GM10248 (cell line): ENCODE results near the gene SLC17A5.
"Not testable (repeated sequence)": the region's sequence is repeated elsewhere in the genome, so short reads cannot be mapped to it uniquely, and the experiment has no call there.

Experiments
- CTCF ChIA-PET: fragments of 300-600 bp; sonication (Branson Sonifier 250); formaldehyde crosslinking; extraction: SDS; loops from one replicate; lab custom pipeline; 2021; ENCODE audit warnings: antibody characterized with exemption; lab: Yijun Ruan, JAX
- POLR2A ChIA-PET: fragments of 350-650 bp; sonication (Branson Sonifier 250); formaldehyde crosslinking; extraction: SDS; loops from one replicate; lab custom pipeline; 2020; ENCODE audit warnings: antibody characterized with exemption; lab: Yijun Ruan, JAX
- DNase-seq: peaks from one replicate; pipeline ENCODE4 v3.0.0; 2012; ENCODE audit errors: extremely low spot score
- CTCF ChIP-seq: IDR thresholded peaks from 2 replicates; pipeline ENCODE4 v1.5.1; 2012; ENCODE audit warnings: mild to moderate bottlenecking, low read depth; ENCODE audit errors: extremely low read depth, missing control alignments, control extremely low read depth

Gene SLC17A5

GRCh38 chr6:73560853-73561407 is 92.9 kb downstream of the SLC17A5 start:
- peak; percentile 52 for DNase-seq

DNA sequence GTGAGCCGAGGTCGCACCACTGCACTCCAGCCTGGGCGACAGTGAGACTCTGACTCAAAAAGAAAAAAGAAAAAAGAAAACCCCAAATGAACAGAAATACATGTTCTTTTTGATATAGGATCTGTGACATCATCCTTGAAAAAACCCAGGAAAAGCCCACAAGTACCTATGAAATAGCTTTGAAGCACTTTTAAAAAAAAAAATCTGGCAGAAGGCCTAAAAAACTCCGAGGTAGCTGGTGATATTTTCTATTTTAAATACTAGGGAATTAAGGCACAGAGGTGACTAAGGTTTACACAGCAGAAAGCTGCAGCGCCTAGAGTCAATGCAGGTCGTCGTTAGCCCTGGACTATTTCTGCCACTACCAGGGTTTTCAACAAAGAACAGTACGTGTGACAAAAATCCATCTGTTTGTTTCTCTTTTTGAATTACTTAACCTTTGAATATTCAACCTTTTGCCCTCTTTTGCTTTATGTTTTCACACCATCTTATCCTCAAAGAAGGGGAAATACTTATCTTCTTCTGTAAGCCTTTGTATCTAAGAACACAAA is 93.5 kb downstream of the SLC17A5 start:
- TF ChIP-seq CTCF, result no peak
- DNase-seq, result no peak
- CTCF ChIA-PET, result interaction anchor here (1.9 to 3.5 kb wide), 2 partner anchors 17 to 51 kb away, joined by 4 to 13 read pairs; no protein-coding TSS in a partner anchor
- POLR2A ChIA-PET, result no interaction called here

More at GRCh38 chr6:73560853-73561407, 92.9 kb downstream of the SLC17A5 start:
- POLR2A ChIA-PET, result interaction anchor here (0.6 to 0.8 kb wide), 2 partner anchors 48 to 100 kb away, joined by 4 to 5 read pairs; no protein-coding TSS in a partner anchor
- CTCF ChIA-PET, result interaction anchor here (1.1 to 3.5 kb wide), 3 partner anchors 13 to 25 kb away, joined by 3 to 13 read pairs (median 5); no protein-coding TSS in a partner anchor
- no peak for TF ChIP-seq CTCF

DNA sequence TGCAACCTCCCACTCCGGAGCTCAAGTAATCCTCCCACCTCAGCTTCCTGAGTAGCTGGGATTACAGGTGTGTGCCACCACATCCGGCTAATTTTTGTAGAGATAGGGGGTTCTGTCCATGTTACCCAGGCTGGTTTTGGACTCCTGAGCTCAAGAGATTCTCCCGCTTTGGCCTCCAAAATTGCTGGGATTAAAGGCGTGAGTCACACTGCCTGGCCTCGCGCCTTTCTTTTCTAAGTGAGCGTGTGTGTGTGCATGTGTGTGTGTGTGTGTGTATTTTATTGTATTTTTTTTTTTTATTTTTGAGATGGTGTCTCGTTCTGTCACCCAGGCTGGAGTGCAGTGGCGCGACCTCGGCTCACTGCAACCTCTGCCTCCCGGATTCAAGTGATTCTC is 94.4 kb downstream of the SLC17A5 start:
- POLR2A ChIA-PET, DNase-seq: not testable (repeated sequence)
- CTCF ChIA-PET, result interaction anchor here (1.1 to 3.5 kb wide), 5 partner anchors 10 to 52 kb away, joined by 4 to 16 read pairs (median 6); no protein-coding TSS in a partner anchor

DNA sequence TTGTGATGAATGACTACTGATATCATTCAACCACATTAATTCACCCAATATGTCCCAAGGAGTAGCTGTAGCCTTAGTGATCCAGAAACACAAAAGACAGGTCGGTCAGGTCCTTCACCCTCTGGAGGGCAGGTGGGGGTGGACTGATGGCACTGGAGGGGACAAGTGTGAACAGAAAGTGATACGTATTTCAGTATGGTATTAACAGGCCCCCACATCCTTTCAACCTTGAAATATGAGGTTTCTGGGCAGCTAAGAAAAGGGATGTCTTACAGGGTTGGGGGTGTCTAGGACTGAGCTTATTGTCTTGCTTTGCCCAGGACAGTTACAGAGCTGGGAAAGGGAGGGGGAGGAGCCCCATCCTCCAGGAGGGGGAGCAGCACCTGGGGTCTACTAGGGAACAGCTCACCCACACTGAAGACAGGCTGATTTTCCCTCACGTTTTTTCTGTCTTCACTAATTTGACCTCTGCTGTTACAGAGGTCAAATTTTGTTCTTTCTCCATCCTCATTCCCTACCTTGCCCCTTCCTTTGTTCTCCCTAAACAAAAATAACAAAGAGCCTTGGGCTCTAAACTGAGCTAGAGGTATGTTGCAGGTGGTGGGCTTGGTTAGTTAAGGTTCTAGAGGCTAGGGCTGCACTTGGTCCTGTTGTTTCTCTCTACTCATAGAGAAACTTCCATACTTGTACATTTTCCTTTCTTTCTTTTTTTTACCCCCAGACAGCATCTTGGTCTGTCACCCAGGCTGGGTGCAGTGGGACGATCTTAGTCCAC is 95.0 kb downstream of the SLC17A5 start:
- DNase-seq, result no peak
- POLR2A ChIA-PET, result no interaction called here
- CTCF ChIA-PET, result interaction anchor here (0.9 to 3.5 kb wide), 8 partner anchors 10 to 97 kb away, joined by 3 to 16 read pairs (median 4); partner anchors contain the start of gene MTO1
- no peak for TF ChIP-seq CTCF

- ChIA-PET POLR2A (interaction anchor here (1.2 to 1.8 kb wide), 2 partner anchors 23 to 36 kb away, joined by 4 to 10 read pairs; partner anchors contain the start of gene EEF1A1), CTCF (interaction anchor here (0.8 to 2.8 kb wide), 8 partner anchors 8 to 1681 kb away, joined by 3 to 16 read pairs (median 3); partner anchors contain the start of gene MTO1)
- DNase-seq, result no peak
- TF ChIP-seq CTCF, result no peak
Observed at GRCh38 chr6:73556836-73557235, 97.0 kb downstream of the SLC17A5 start.

GRCh38 chr6:73555380-73555949 is 98.3 kb downstream of the SLC17A5 start:
- DNase-seq, POLR2A ChIA-PET: not testable (repeated sequence)
- CTCF ChIA-PET, result interaction anchor here (1.8 to 3.4 kb wide), 2 partner anchors 25 to 34 kb away, joined by 5 to 11 read pairs; no protein-coding TSS in a partner anchor

DNA sequence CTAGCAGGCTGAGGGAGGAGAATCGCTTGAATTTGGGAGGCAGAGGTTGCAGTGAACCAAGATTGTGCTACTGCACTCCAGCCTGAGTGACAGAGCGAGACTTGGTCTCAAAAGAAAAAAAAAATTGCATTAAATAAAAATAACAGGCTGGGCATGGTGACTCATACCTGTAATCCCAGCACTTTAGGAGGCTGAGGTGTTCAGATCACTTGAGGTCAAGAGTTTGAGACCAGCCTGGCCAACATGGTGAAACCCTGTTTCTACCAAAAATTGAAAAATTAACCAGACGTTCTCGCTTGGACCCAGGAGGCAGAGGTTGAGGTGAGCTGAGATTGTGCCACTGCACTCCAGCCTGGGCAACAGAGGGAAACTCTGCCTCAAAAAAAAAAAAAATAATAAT is 102.7 kb downstream of the SLC17A5 start:
- CTCF ChIA-PET, result interaction anchor here (0.9 kb wide), 1 partner anchor 21 kb away, joined by 3 read pairs; no protein-coding TSS in a partner anchor
- DNase-seq, POLR2A ChIA-PET: not testable (repeated sequence)
